Progenitor cell of endocrine pancreas (in vitro differentiated cells): ENCODE data around the gene ARNT2. TPM values are rescaled to one million over a fixed set of nuclear protein-coding genes. Genes with fewer than 3 reads are reported as not detected.

Experiments
- DNase-seq: peaks from one replicate; pipeline ENCODE4 v3.0.0; 2021; ENCODE audit warnings: low spot score; ENCODE audit not compliant: unreplicated experiment
- H3K27ac Mint-ChIP-seq: 2 replicates; pipeline ENCODE4 v1.8.0; 2021; ENCODE audit warnings: mild to moderate bottlenecking, moderate library complexity, mixed read lengths
- H3K27me3 Mint-ChIP-seq: 2 replicates; pipeline ENCODE4 v1.8.0; 2021; ENCODE audit warnings: mixed read lengths
- H3K36me3 Mint-ChIP-seq: 2 replicates; pipeline ENCODE4 v1.8.0; 2022; ENCODE audit warnings: mixed read lengths; ENCODE audit not compliant: insufficient read depth
- H3K4me1 Mint-ChIP-seq: 2 replicates; pipeline ENCODE4 v1.8.0; 2021; ENCODE audit warnings: low read depth, mixed read lengths
- H3K4me3 Mint-ChIP-seq: 2 replicates; pipeline ENCODE4 v1.8.0; 2021; ENCODE audit warnings: low read depth, mild to moderate bottlenecking, moderate library complexity, mixed read lengths
- H3K9me3 Mint-ChIP-seq: 2 replicates; pipeline ENCODE4 v1.8.0; 2021; ENCODE audit warnings: low read depth, mixed read lengths
- CTCF ChIP-seq: fragments of 200-600 bp; sonication (generic); IDR thresholded peaks from one replicate; pipeline ENCODE4 v1.5.0; 2021; ENCODE audit warnings: antibody characterized with exemption, mild to moderate bottlenecking; ENCODE audit not compliant: unreplicated experiment
- total RNA-seq: library from RNA; stranded (reverse); gene quantifications from 2 replicates; pipeline ENCODE4 v1.2.1, GENCODE V29; 2021

ARNT2 gene
- total RNA-seq, 1 donor from 2014 or later = 37.3 TPM

- no peaks in the 10 kb centered on the region for H3K27me3 Mint-ChIP-seq
- H3K27ac Mint-ChIP-seq = no peak overlapping the region
Observed at GRCh38 chr15:80459380-80459779, 55.2 kb downstream of the ARNT2 start.

DNA sequence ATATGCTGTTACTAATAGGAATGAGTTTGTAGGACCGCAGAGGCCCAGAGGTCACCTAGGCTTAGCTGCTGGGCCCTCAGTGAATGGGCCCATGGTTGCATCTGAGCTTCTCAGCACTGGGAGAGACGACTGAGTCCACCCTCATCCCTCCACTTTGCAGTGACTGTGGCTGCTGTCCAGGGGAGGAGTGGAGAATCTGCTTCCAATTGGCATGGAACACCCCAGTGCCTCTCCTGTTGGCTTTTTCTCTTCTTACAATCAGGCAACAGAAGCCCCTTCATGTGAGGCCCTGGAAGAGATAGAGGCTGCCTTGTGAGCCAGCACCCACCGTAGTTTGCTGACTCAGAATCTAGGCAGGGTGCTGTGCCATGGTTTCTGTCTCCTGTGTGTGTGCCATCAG is 55.6 kb downstream of the ARNT2 start:
- H3K27me3 Mint-ChIP-seq = no peaks in the 10 kb centered on the region
- peaks cover 11% of the 10 kb centered on the region for H3K36me3 Mint-ChIP-seq
- DNase-seq = no peak
- no peak overlapping the region for H3K4me3 Mint-ChIP-seq
- no peak overlapping the region for H3K27ac Mint-ChIP-seq
- no peak for TF ChIP-seq CTCF
- no peaks in the 10 kb centered on the region for H3K9me3 Mint-ChIP-seq
- H3K4me1 Mint-ChIP-seq = peaks cover 32% of the 10 kb centered on the region

More at GRCh38 chr15:80459380-80459779, 55.2 kb downstream of the ARNT2 start:
- no peak for TF ChIP-seq CTCF
- no peak overlapping the region for H3K4me3 Mint-ChIP-seq
- no peaks in the 10 kb centered on the region for H3K9me3 Mint-ChIP-seq
- H3K4me1 Mint-ChIP-seq = peaks cover 27% of the 10 kb centered on the region
- peaks cover 11% of the 10 kb centered on the region for H3K36me3 Mint-ChIP-seq
- DNase-seq = no peak

GRCh38 chr15:80461356-80462095 is 57.3 kb downstream of the ARNT2 start:
- no peak for TF ChIP-seq CTCF
- H3K4me3 Mint-ChIP-seq = no peak overlapping the region
- DNase-seq = no peak
- H3K4me1 Mint-ChIP-seq = peaks cover 37% of the 10 kb centered on the region
- no peaks in the 10 kb centered on the region for H3K27me3 Mint-ChIP-seq
- peaks cover 11% of the 10 kb centered on the region for H3K36me3 Mint-ChIP-seq
- no peak overlapping the region for H3K27ac Mint-ChIP-seq
- H3K9me3 Mint-ChIP-seq = no peaks in the 10 kb centered on the region

- H3K4me3 Mint-ChIP-seq = no peak overlapping the region
- peaks cover 37% of the 10 kb centered on the region for H3K4me1 Mint-ChIP-seq
- H3K9me3 Mint-ChIP-seq = no peaks in the 10 kb centered on the region
- no peak overlapping the region for H3K27ac Mint-ChIP-seq
- H3K36me3 Mint-ChIP-seq = peaks cover 14% of the 10 kb centered on the region
- H3K27me3 Mint-ChIP-seq = no peaks in the 10 kb centered on the region
- DNase-seq = no peak
- TF ChIP-seq CTCF = no peak
Observed at GRCh38 chr15:80462111-80462510, 57.9 kb downstream of the ARNT2 start.

DNA sequence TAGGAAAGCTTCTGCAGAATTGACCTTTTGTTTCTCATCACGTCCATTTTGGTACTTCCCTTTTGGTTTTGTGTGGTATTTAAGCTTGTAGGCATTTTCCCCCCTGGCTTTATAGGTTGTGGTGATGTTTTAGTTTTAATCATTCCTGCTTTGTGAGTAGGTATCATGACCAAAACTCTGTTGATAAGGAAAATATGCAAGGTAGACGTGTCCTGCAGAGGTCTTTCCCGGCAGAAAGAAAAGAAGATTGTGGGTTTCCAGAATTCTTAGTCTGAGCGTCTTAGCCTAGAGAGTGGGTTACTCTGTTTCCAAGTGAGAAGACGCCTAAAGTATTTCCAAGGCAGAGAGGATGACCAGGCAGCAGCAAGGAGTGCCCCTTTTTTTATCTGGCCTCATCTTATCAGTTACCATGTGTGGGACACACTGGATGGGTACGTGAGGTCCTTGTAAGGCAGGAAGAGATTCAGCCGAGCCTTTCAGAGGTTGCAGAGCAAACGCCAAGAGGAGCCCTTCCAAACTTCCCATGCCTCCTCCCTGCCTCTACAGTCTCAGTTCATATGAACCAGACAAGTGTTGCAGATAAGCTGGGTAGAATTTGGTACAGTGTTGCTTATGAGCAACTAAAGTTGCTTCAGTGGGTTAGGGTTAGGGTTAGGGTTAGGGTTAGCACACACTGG is 58.8 kb downstream of the ARNT2 start:
- Mint-ChIP-seq H3K4me3 (no peak overlapping the region), H3K27me3 (no peaks in the 10 kb centered on the region), H3K36me3 (peaks cover 14% of the 10 kb centered on the region), H3K27ac (no peak overlapping the region), H3K4me1 (peaks cover 34% of the 10 kb centered on the region), H3K9me3 (no peaks in the 10 kb centered on the region)
- DNase-seq = no peak
- no peak for TF ChIP-seq CTCF
